Epithelial cell of prostate (primary cell): ENCODE data around the gene CNTNAP5.

Experiments
- DNase-seq: peaks from one replicate; pipeline ENCODE4 v3.0.0-alpha.2; 2011; ENCODE audit warnings: low read depth, low spot score
- H3K27ac ChIP-seq: fragments of 450-650 bp; 2 replicates; pipeline ENCODE4 v1.5.1; 2017; ENCODE audit warnings: mild to moderate bottlenecking

The CNTNAP5 gene

GRCh38 chr2:124145982-124146381 lies 120.9 kb downstream of the CNTNAP5 start:
- no peak for DNase-seq
- H3K27ac ChIP-seq, result no peak overlapping the region

- H3K27ac ChIP-seq, result no peak overlapping the region
- DNase-seq, result no peak
Measured at GRCh38 chr2:124147552-124147951, 122.5 kb downstream of the CNTNAP5 start.

GRCh38 chr2:124149571-124149970 lies 124.5 kb downstream of the CNTNAP5 start:
- no peak overlapping the region for H3K27ac ChIP-seq
- no peak for DNase-seq

GRCh38 chr2:124151691-124152090 lies 126.6 kb downstream of the CNTNAP5 start:
- H3K27ac ChIP-seq, result no peak overlapping the region
- no peak for DNase-seq

GRCh38 chr2:124153713-124154112 lies 128.6 kb downstream of the CNTNAP5 start:
- DNase-seq, result no peak
- H3K27ac ChIP-seq, result no peak overlapping the region

- DNase-seq, result no peak
- no peak overlapping the region for H3K27ac ChIP-seq
Measured at GRCh38 chr2:124159166-124159565, 134.1 kb downstream of the CNTNAP5 start.

- H3K27ac ChIP-seq, result no peak overlapping the region
- DNase-seq, result no peak
Measured at GRCh38 chr2:124161542-124161941, 136.5 kb downstream of the CNTNAP5 start.

GRCh38 chr2:124162256-124162655 lies 137.2 kb downstream of the CNTNAP5 start:
- no peak for DNase-seq
- H3K27ac ChIP-seq, result no peak overlapping the region

- no peak overlapping the region for H3K27ac ChIP-seq
- DNase-seq, result no peak
Measured at GRCh38 chr2:124163840-124164239, 138.8 kb downstream of the CNTNAP5 start.

GRCh38 chr2:124165698-124166097 lies 140.6 kb downstream of the CNTNAP5 start:
- no peak for DNase-seq
- H3K27ac ChIP-seq, result no peak overlapping the region

GRCh38 chr2:124171472-124172063 lies 146.5 kb downstream of the CNTNAP5 start:
- DNase-seq, result no peak
- H3K27ac ChIP-seq, result no peak overlapping the region

GRCh38 chr2:124178719-124179118 lies 153.6 kb downstream of the CNTNAP5 start:
- no peak for DNase-seq
- H3K27ac ChIP-seq, result no peak overlapping the region

- no peak for DNase-seq
- no peak overlapping the region for H3K27ac ChIP-seq
Measured at GRCh38 chr2:124180635-124181034, 155.5 kb downstream of the CNTNAP5 start.

GRCh38 chr2:124186801-124187200 lies 161.7 kb downstream of the CNTNAP5 start:
- no peak for DNase-seq
- H3K27ac ChIP-seq, result no peak overlapping the region

GRCh38 chr2:124187948-124188347 lies 162.9 kb downstream of the CNTNAP5 start:
- H3K27ac ChIP-seq, result no peak overlapping the region

GRCh38 chr2:124193706-124194105 lies 168.6 kb downstream of the CNTNAP5 start:
- DNase-seq, result no peak
- no peak overlapping the region for H3K27ac ChIP-seq

More at GRCh38 chr2:124187948-124188347, 162.9 kb downstream of the CNTNAP5 start:
- no peak for DNase-seq

- H3K27ac ChIP-seq, result no peak overlapping the region
- DNase-seq, result no peak
Measured at GRCh38 chr2:124201713-124202112, 176.6 kb downstream of the CNTNAP5 start.

GRCh38 chr2:124209441-124209840 lies 184.4 kb downstream of the CNTNAP5 start:
- no peak overlapping the region for H3K27ac ChIP-seq
- DNase-seq, result no peak

GRCh38 chr2:124211461-124211860 lies 186.4 kb downstream of the CNTNAP5 start:
- H3K27ac ChIP-seq, result no peak overlapping the region
- no peak for DNase-seq

- no peak overlapping the region for H3K27ac ChIP-seq
- no peak for DNase-seq
Measured at GRCh38 chr2:124213977-124214587, 189.0 kb downstream of the CNTNAP5 start.

GRCh38 chr2:124246170-124246569 lies 221.1 kb downstream of the CNTNAP5 start:
- no peak overlapping the region for H3K27ac ChIP-seq
- DNase-seq, result no peak

- DNase-seq, result no peak
Measured at GRCh38 chr2:124248386-124248785, 223.3 kb downstream of the CNTNAP5 start.

More at GRCh38 chr2:124248386-124248785, 223.3 kb downstream of the CNTNAP5 start:
- H3K27ac ChIP-seq, result no peak overlapping the region
